WI38 (cell line): Measurements from ENCODE around the gene KLHL14.

ENCODE experiments used
- H3K4me3 ChIP-seq: 2 replicates; pipeline ENCODE4 v1.5.1; 2011; ENCODE audit warnings: low read depth, mild to moderate bottlenecking, control low read depth, low read length
- TF ChIP-seq, protein P1 (sequence below): IDR thresholded peaks from 2 replicates; pipeline ENCODE4 v1.5.1; 2012; ENCODE audit warnings: low read depth, mild to moderate bottlenecking, control low read depth, low read length

KLHL14 gene, protein sequence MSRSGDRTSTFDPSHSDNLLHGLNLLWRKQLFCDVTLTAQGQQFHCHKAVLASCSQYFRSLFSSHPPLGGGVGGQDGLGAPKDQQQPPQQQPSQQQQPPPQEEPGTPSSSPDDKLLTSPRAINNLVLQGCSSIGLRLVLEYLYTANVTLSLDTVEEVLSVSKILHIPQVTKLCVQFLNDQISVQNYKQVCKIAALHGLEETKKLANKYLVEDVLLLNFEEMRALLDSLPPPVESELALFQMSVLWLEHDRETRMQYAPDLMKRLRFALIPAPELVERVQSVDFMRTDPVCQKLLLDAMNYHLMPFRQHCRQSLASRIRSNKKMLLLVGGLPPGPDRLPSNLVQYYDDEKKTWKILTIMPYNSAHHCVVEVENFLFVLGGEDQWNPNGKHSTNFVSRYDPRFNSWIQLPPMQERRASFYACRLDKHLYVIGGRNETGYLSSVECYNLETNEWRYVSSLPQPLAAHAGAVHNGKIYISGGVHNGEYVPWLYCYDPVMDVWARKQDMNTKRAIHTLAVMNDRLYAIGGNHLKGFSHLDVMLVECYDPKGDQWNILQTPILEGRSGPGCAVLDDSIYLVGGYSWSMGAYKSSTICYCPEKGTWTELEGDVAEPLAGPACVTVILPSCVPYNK

DNA sequence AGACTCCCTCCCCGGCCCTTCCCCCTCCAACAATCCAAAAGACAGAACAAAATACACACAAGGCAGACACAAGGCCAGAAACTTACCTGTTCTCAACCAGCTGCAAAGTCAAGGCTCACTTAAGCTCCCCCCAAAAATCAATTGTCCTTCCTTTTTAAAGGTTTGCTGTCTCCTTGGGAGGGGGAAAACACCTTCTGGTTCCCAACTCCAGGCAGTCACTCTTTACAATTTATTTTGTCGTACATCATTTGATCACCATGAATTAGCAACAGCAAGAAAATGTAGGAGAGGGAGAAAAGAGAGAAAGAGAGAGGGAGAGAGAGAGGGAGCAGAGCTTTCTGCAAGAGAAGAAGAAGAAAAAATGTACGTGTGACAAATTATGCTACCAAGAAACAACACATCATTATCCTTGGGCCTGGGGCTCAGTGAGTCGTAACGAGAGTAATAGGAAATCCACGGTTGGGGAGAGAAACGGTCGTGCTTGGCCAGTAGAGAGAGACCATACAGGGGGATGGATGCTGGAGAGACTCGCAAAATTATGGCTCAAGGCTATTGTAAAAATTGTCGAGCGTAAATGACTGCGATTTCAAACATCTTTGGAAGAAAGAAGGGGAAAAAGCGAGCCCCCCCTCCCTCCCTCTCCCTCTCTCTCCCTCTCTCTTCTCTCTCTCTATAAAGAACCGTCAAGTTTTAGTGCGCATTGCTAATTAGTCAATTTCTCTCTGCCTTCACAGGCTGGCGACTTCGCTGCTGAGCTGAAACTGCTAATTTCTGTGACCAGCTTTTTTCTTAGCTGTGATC lies at the start of gene KLHL14:
KLHL14 (minus strand) TSS at position 443 of the 801 bp plus-strand sequence. CDS start 2,432 bp downstream, outside the sequence.
- TF ChIP-seq, protein P1, sequence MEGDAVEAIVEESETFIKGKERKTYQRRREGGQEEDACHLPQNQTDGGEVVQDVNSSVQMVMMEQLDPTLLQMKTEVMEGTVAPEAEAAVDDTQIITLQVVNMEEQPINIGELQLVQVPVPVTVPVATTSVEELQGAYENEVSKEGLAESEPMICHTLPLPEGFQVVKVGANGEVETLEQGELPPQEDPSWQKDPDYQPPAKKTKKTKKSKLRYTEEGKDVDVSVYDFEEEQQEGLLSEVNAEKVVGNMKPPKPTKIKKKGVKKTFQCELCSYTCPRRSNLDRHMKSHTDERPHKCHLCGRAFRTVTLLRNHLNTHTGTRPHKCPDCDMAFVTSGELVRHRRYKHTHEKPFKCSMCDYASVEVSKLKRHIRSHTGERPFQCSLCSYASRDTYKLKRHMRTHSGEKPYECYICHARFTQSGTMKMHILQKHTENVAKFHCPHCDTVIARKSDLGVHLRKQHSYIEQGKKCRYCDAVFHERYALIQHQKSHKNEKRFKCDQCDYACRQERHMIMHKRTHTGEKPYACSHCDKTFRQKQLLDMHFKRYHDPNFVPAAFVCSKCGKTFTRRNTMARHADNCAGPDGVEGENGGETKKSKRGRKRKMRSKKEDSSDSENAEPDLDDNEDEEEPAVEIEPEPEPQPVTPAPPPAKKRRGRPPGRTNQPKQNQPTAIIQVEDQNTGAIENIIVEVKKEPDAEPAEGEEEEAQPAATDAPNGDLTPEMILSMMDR: no peak
- no peak within 1 kb of the TSS for H3K4me3 ChIP-seq

- H3K4me3 ChIP-seq: no peak overlapping the region
- TF ChIP-seq, protein P1: no peak
These were observed 49.4 kb upstream of the KLHL14 start for GRCh38 chr18:32822197-32822596.

GRCh38 chr18:32815881-32816280 lies 43.1 kb upstream of the KLHL14 start:
- TF ChIP-seq, protein P1: no peak
- no peak overlapping the region for H3K4me3 ChIP-seq

GRCh38 chr18:32812342-32812741 lies 39.5 kb upstream of the KLHL14 start:
- TF ChIP-seq, protein P1: no peak
- H3K4me3 ChIP-seq: no peak overlapping the region

DNA sequence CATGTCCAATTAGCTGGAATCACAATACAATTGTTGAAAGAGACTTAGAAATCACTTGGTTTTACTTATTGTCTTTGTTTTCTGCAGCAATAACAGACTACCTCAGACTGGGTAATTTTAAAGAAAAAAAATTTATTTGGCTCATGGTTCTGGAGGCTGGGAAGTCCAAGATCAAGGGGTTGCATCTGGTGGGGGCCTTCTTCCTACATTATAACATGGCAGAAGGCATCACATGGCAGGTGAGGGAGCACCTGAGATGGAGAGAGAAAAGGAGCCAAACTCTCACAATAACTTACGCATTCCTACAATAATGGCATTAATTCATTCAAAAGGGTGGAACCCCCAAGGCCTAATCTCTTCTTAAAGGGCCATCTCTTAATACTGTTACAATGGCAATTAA lies 37.5 kb upstream of the KLHL14 start:
- H3K4me3 ChIP-seq: no peak overlapping the region
- TF ChIP-seq, protein P1: no peak

DNA sequence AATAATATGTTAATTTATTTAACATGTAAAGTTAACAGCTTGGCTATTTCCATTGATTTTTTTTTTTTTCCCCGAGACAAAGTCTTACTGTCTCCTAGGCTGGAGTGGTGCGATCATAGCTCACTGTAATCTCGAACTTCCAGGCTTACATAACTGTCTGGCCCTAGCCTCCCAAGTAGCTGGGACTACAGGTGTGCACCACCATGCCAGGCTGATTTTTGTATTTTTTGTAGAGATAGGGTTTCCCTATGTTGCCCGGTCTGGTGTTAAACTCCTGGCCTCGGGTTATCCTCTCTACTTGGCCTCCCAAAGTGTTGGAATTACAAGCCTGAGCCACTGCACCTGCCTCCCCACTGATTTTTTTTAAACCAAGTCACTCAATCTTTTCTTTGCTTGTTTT lies 32.5 kb upstream of the KLHL14 start:
- TF ChIP-seq, protein P1: no peak
- H3K4me3 ChIP-seq: no peak overlapping the region
